Measurements from ENCODE around the gene BECN2.

BECN2 gene

GRCh38 chr1:241957692-241958494 lies at the start of gene BECN2:
Gene BECN2 (plus strand): TSS chr1:241957767. CDS start chr1:241957767, 0 bp downstream.
- no peak for DNase-seq

- no peak for DNase-seq
These were observed 41.4 kb upstream of the BECN2 start for GRCh38 chr1:241916196-241916595.

- no peak for DNase-seq
These were observed 40.1 kb upstream of the BECN2 start for GRCh38 chr1:241917487-241917886.

- no peak for DNase-seq
These were observed 38.7 kb upstream of the BECN2 start for GRCh38 chr1:241918879-241919278.

GRCh38 chr1:241924080-241924808 lies 33.3 kb upstream of the BECN2 start:
- no peak for DNase-seq

GRCh38 chr1:241926141-241926540 lies 31.4 kb upstream of the BECN2 start:
- DNase-seq, result no peak

- DNase-seq, result no peak
These were observed 30.2 kb upstream of the BECN2 start for GRCh38 chr1:241927321-241927720.

- no peak for DNase-seq
These were observed 24.7 kb upstream of the BECN2 start for GRCh38 chr1:241932845-241933244.

GRCh38 chr1:241934201-241934848 lies 23.2 kb upstream of the BECN2 start:
- DNase-seq, result no peak

GRCh38 chr1:241934866-241935265 lies 22.7 kb upstream of the BECN2 start:
- no peak for DNase-seq

GRCh38 chr1:241939798-241940197 lies 17.8 kb upstream of the BECN2 start:
- no peak for DNase-seq

- DNase-seq, result no peak
These were observed 14.8 kb upstream of the BECN2 start for GRCh38 chr1:241942738-241943137.

GRCh38 chr1:241944300-241944699 lies 13.3 kb upstream of the BECN2 start:
- no peak for DNase-seq

- DNase-seq, result no peak
These were observed 10.2 kb upstream of the BECN2 start for GRCh38 chr1:241947354-241947753.

GRCh38 chr1:241950390-241950789 lies 7.2 kb upstream of the BECN2 start:
- no peak for DNase-seq

- no peak for DNase-seq
These were observed 4.6 kb downstream of the BECN2 start for GRCh38 chr1:241962153-241962552.

- no peak for DNase-seq
These were observed 6.2 kb downstream of the BECN2 start for GRCh38 chr1:241963722-241964121.

GRCh38 chr1:241964550-241965282 lies 7.1 kb downstream of the BECN2 start:
- DNase-seq, result no peak

GRCh38 chr1:241968611-241969010 lies 11.0 kb downstream of the BECN2 start:
- no peak for DNase-seq

GRCh38 chr1:241972703-241973369 lies 15.3 kb downstream of the BECN2 start:
- no peak for DNase-seq

- no peak for DNase-seq
These were observed 18.7 kb downstream of the BECN2 start for GRCh38 chr1:241976229-241976628.

- DNase-seq, result no peak
These were observed 21.5 kb downstream of the BECN2 start for GRCh38 chr1:241979071-241979470.

GRCh38 chr1:241979926-241980325 lies 22.4 kb downstream of the BECN2 start:
- DNase-seq, result no peak

All from activated T-cell treated with anti-CD3 and anti-CD28 coated beads for 4 hours (primary cell).